GM18870 (cell line): ENCODE measurements around the gene SLC25A47.
"Not testable (repeated sequence)": the region's sequence is repeated elsewhere in the genome, so short reads cannot be mapped to it uniquely, and the experiment has no call there.

Experiments
- ATAC-seq: cut with Tn5 transposase; IDR thresholded peaks from one replicate; pipeline ENCODE4 v1.9.1; 2021; ENCODE audit warnings: moderate library complexity; ENCODE audit not compliant: unreplicated experiment

The SLC25A47 gene

GRCh38 chr14:100342826-100343225 is 19.7 kb downstream of the SLC25A47 start:
- not testable (repeated sequence) for ATAC-seq

DNA sequence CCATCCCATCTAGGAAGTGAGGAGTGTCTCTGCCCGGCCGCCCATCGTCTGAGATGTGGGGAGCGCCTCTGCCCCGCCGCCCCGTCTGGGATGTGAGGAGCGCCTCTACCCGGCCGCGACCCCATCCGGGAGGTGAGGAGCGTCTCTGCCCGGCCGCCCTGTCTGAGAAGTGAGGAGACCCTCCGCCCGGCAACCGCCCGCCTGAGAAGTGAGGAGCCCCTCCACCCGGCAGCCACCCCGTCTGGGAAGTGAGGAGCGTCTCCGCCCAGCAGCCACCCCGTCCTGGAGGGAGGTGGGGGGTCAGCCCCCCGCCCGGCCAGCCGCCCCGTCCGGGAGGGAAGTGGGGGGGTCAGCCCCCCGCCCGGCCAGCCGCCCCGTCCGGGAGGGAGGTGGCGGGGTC is 21.5 kb downstream of the SLC25A47 start:
- not testable (repeated sequence) for ATAC-seq

- no peak for ATAC-seq
Observed at GRCh38 chr14:100345711-100346110, 22.6 kb downstream of the SLC25A47 start.

- no peak for ATAC-seq
Observed at GRCh38 chr14:100346306-100347091, 23.4 kb downstream of the SLC25A47 start.

DNA sequence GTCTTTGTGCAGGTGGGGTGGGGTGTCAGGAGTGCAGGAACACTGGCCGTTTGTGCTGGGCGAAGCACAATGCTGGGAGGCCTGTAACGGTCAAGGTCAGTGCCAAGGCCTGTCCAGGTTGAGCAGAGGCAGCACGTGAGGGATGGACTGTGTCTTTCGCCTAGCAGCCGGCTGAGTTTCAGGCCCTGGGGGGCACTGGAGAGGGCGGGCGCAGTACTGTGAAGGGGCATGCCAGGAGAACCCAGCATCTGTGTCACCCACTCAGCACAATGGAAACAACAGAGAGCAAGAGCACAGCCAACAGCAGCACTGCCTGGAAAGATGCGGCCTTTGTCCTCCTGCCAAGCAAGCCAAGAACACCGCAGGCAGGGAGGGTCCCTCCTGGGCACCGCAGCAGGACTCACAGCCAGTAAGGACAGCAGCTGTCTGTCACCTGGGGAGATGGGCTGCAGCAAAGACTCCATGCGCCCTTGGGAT is 25.2 kb downstream of the SLC25A47 start:
- ATAC-seq, result no peak

DNA sequence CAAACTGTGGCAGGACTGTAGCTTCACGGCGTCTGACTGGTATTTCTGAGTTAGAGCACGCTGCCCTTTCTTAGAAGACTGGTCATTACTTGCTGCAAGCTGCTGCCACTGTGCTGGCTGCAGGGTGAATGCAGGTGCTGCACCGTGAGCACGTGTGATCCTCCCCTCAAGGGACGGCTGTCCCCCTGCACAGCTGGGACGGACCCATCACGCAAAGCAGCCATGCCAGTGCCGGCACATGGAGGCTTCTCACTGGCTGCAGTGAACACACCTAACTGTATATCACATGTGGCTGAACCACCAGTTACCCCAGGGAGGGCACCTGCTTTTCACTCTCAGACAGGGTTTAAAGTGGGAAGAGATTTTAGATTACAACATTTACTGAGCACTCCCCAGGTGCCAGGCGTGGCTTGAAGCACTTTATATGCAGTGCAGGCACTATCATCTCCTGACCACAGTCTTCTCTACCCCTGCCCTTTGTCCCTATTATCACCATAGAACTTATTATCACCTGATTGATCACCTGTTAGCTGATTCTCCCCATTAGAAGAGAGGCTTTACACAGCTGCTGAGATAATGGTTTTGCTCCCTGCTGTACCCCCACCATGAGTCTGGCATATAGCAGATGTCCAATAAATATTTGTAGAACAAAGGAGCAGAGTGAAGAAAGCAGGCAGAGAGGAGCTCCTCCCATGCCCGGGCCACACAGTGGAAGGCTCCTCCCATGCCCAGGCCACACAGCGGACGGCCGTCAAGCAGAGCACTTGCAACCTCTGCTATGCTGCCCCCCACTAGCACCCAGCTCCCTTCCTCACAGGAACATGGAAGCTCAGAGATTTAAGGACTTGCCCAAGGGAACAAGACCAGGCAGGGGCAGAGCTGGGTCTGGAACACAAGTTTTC is 25.9 kb downstream of the SLC25A47 start:
- no peak for ATAC-seq

DNA sequence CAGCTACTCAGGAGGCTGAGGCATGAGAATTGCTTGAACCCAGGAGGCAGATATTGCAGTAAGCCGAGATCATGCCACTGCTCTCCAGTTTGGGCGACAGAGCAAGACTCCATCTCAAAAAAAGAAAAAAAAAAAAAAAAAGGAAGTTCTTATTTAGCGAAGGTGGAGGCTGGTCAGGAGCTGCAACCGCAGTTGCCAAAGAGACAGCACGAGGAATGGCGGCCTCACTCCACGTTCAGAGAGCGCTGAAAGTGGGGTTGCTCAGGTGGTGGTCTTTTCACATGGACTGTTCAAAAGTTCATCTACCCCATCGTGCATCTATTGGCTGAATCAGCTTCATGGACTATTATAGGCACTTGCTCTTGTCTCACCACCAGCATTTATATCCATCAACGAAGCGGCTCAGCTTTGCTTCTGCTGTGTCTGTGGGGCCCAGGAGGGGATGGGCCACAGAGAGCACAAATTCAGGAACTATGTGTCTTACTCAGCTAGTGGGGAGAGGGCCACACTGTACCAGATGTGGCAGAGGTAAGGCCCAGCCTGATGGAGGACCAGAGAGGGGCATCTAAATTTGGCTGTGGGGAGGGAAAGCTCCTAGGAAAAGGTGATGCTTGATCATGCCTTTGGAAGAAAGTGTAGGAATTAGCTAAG is 27.3 kb downstream of the SLC25A47 start:
- no peak for ATAC-seq

- ATAC-seq, result no peak
Observed at GRCh38 chr14:100350986-100351385, 27.8 kb downstream of the SLC25A47 start.

DNA sequence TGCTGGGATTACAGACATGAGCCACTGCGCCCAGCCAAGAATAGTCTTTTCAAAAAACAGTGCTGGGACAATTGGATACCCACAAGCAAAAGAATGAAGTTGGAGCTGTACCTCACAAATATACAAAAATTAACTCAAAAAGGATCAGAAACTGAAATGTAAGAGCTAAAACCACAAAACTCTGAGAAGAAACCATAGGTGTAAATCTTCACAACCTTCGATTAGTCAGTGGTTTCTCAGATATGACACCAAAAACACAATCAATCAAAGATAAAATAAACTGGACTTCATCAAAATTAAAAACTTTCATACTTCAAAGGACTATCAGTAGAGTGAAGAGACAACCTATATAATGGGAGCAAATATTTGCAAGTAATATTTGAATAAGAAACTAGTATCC is 35.3 kb downstream of the SLC25A47 start:
- ATAC-seq, result no peak

DNA sequence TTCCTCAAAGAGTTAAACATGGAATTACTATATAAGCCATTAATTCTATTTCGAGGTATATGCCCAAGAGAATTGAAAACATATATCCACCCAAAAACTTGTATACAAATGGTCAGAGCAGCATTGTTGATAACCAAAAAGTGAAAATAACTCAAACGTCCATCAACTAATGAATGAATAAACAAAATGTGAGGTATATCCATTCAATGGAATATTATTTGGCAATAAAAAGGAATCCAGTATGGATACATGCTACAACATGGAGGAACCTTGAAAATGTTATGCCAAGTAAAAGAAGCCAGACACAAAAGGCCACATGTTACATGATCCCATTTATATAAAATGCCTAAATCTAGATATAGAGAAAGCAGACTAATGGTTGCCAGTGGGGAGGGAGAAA is 36.0 kb downstream of the SLC25A47 start:
- no peak for ATAC-seq

- ATAC-seq, result no peak
Observed at GRCh38 chr14:100359881-100360280, 36.7 kb downstream of the SLC25A47 start.

DNA sequence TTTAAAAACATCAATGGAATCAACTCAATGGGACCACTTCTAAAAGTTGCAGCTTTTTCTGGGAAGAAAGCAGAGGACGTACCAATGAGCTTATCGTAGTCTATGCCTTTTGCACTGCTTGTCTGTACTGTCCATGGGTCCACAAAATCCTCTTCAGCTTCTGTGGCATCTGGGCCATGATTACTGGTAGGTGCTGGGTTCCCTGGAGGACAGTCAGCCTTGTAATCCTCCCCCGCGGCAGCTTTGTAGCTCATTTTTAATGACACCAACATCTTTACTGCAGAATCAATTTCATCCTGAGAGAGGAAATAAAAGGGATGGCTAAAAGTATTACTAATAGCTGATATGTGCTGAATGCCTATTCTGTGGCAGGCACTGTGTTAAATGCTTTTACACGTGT is 38.5 kb downstream of the SLC25A47 start:
- no peak for ATAC-seq

DNA sequence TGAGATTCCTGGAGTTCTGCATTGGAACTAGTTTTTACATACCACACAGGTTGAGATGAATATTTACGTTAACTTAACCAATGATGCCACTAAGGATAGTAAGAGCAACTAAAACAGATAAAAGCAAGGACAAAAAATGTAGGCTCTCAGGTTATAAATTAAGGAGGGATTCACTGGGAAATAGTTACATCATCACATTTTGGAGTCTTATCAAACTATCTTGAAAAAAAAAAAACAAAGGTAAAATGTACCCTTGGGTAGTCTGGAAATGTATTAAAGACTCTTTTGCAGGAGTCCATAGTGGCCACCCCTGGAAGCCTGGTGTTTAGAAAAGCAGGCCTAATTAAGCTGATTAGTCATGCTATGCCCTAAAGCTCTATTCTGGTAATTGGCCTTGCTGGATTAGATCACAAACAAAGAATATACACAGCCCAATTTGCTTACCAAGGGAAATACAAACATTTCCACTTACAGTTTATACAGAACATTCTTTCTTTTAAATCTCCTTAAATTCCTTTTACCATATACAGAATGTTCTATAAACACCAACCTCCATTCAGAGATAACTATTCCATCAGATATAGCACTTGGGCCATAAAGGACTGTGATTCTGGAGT is 39.3 kb downstream of the SLC25A47 start:
- no peak for ATAC-seq

DNA sequence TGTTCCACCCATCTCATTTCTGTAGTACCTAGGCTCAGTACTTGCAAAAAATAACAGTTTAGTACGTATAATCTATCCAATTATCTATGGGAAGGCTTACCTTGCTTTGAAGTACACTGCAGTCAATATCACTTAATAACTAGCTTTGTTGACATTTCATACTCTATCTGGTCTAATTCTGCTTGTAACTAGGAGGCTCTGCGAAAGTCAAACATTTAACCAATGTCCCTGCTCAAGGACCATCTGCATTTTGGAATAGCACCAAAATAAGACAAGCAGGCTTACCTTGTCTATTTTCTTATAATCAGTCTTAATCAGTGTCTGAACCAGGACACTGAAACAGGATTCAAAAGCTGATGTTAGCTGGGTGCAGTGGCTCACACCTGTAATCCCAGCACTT is 39.9 kb downstream of the SLC25A47 start:
- no peak for ATAC-seq

DNA sequence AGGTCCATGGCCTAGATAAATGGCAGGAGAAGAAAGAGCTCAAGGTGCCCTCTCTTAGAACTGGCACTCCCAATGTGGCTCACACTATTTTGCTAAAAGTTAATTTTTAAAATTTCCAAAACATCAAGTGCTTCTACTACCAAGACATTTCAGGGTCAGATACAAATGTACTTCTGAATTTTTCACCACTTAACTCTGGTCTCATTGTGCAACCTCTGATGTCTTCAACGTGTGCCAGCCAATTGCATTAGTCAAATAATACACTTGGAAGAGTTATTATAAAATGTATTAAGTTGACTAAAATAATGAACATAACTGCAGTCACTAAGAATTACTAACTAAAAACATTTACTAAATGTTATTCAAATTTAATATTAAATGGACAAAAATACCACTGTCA is 41.3 kb downstream of the SLC25A47 start:
- no peak for ATAC-seq

GRCh38 chr14:100365741-100366140 is 42.6 kb downstream of the SLC25A47 start:
- no peak for ATAC-seq

- no peak for ATAC-seq
Observed at GRCh38 chr14:100369019-100369418, 45.9 kb downstream of the SLC25A47 start.

DNA sequence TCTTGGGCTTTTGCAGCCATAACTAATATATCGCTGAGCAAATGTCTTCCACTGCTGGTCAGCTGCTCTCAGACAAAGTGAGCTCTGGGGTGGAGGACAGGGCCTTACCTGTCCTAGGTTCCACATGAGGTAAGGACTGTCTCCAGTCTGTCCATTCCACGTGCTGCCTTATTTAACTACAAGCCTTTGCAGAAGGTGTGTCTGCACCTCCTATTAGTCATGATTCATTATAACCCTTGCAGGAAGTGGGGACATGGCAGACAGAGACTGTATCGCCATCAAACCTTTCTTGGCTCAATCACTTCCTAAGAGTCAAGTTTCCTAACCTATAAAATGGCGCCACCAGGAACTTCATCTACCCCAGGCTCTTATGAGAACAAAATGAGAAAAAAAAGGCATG is 46.9 kb downstream of the SLC25A47 start:
- no peak for ATAC-seq

GRCh38 chr14:100371773-100372172 is 48.6 kb downstream of the SLC25A47 start:
- ATAC-seq, result no peak

DNA sequence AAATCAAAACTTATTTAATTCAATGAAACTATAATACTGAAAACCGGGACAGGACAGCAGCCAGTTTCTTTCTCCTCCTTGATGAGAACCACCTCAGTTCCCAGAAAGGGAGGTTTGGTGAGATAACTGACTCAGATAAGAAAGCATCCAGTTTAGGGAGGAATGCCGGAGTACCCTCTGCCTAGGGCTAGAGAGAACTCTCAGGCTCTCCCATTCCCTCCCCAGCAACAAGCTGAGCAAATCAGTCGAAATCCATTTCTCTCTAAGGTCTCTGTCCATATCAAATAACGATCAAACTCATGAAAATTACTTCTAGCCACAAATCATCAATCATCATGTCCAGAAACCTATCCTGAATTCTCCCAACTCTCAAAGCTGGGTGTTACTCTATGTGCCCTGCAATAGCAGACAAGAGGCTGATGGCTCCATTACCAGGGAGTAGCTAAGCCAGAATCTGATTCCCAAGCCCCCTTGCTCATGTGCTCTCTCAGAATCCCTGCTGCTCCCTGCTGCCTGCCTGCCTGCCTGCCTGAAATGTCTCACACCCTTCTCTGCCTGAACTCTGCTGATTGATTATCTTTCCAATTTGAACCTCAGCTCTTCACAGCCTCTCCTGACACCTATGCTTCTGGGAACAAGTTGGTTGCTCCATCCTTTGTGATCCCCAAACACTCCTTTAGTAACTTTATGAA is 49.4 kb downstream of the SLC25A47 start:
- no peak for ATAC-seq
